ENCODE results near the gene KRTAP10-12. TPM values are rescaled to one million over a fixed set of nuclear protein-coding genes. Genes with fewer than 3 reads are reported as not detected.

The KRTAP10-12 gene
- total RNA-seq, 1 donor from 2014 or later, result not detected

DNA sequence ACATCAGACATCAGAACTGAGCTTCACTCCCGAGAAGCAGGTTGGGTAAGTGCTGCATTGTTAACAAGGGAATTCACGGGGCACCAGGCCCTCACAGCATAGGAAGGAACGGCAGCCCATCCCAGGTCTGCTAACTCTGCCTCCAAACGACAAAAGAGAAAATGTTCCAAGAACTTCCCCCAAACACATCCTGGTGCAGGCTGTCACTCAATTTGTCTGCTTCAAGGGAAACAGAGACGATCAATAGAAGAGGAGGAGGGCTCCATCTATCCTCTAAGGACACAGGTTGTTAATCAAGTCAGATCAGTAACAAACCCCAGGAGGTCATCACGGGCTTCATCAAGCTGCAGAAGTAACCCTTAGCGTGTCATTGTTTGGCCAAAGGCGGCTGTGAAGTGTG lies 17.9 kb downstream of the KRTAP10-12 start:
- H3K4me1 Mint-ChIP-seq, result peaks cover 30% of the 10 kb centered on the region
- no peak overlapping the region for H3K27ac Mint-ChIP-seq
- TF ChIP-seq, protein P1, sequence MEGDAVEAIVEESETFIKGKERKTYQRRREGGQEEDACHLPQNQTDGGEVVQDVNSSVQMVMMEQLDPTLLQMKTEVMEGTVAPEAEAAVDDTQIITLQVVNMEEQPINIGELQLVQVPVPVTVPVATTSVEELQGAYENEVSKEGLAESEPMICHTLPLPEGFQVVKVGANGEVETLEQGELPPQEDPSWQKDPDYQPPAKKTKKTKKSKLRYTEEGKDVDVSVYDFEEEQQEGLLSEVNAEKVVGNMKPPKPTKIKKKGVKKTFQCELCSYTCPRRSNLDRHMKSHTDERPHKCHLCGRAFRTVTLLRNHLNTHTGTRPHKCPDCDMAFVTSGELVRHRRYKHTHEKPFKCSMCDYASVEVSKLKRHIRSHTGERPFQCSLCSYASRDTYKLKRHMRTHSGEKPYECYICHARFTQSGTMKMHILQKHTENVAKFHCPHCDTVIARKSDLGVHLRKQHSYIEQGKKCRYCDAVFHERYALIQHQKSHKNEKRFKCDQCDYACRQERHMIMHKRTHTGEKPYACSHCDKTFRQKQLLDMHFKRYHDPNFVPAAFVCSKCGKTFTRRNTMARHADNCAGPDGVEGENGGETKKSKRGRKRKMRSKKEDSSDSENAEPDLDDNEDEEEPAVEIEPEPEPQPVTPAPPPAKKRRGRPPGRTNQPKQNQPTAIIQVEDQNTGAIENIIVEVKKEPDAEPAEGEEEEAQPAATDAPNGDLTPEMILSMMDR (IDR thresholded peaks at IDR 0.05; ENCODE audit: unreplicated experiment), result no peak
- no peaks in the 10 kb centered on the region for H3K9me3 Mint-ChIP-seq
- no peak overlapping the region for H3K4me3 Mint-ChIP-seq
- peaks cover 75% of the 10 kb centered on the region for H3K27me3 Mint-ChIP-seq (ENCODE audit: low read depth)
- no peaks in the 10 kb centered on the region for H3K36me3 Mint-ChIP-seq
- DNase-seq (ENCODE audit: low spot score in 2 of 2, unreplicated experiment in 2 of 2), result peak in 1 of 2 experiments; percentile 19

DNA sequence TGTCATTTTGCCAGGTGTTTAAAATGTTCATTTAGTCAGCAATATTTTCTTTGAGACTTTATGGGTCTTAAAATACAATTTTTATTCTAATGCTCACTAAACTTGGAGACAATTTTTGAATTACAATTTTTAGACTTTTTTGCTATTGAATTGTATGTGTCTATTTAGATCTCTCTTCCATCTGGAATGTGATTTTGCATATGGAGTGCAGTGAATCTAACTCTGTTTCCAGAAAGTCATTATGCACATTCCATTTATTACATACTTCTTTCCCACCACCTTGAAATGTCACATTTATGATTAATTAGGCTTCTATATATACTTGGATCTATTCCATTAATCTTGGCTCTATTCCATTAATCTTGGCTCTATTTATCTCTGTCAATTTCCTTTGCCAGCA lies 20.0 kb downstream of the KRTAP10-12 start:
- DNase-seq (ENCODE audit: low spot score in 2 of 2, unreplicated experiment in 2 of 2), result no peak
- H3K9me3 Mint-ChIP-seq, result no peaks in the 10 kb centered on the region
- peaks cover 15% of the 10 kb centered on the region for H3K4me1 Mint-ChIP-seq
- no peaks in the 10 kb centered on the region for H3K36me3 Mint-ChIP-seq
- no peak overlapping the region for H3K4me3 Mint-ChIP-seq
- H3K27me3 Mint-ChIP-seq (ENCODE audit: low read depth), result peaks cover 60% of the 10 kb centered on the region
- TF ChIP-seq, protein P1 (IDR thresholded peaks at IDR 0.05; ENCODE audit: unreplicated experiment), result no peak
- H3K27ac Mint-ChIP-seq, result no peak overlapping the region

DNA sequence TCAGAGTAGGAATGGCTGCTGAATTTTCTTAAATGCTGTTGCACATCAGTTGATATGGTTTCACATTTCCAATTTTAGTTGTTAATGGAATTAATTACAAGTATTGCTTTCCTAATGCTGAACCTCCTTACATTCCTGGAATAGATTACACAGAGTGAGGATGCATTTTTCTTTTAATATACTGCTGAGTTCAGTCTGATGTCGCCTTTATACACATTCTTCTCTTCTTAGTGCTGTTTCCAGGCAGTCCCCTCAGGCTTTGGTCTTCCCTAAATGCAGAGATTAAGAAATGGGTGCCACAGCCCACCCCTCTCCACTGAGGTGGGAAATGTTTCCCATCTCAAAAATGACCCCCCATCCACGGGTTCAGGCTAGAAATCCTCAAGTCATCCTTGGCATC lies 21.1 kb downstream of the KRTAP10-12 start:
- no peak overlapping the region for H3K4me3 Mint-ChIP-seq
- no peaks in the 10 kb centered on the region for H3K36me3 Mint-ChIP-seq
- H3K27ac Mint-ChIP-seq, result no peak overlapping the region
- no peak for DNase-seq (ENCODE audit: low spot score in 2 of 2, unreplicated experiment in 2 of 2)
- H3K9me3 Mint-ChIP-seq, result no peaks in the 10 kb centered on the region
- peaks cover 57% of the 10 kb centered on the region for H3K27me3 Mint-ChIP-seq (ENCODE audit: low read depth)
- peaks cover 22% of the 10 kb centered on the region for H3K4me1 Mint-ChIP-seq
- TF ChIP-seq, protein P1 (IDR thresholded peaks at IDR 0.05; ENCODE audit: unreplicated experiment), result no peak

DNA sequence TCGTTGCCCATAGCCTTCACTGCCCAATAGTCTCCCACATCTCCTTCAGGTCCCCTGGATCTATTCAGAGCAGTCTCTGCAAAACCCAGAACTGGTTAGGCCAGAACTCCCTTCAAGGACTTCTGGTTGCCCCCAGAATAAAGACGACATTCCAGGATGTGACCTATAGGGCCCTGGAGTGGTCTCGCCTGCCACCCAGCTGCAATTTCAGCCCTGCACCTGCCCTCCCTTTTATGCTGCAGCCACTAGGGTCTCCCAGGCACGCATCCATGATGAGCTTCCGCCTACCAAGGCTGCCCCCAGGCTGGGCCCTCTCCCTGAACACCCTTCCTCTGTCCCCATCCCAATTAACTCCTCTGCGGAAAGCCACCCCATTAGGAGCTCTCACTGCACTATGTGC lies 21.6 kb downstream of the KRTAP10-12 start:
- Mint-ChIP-seq H3K4me3 (no peak overlapping the region), H3K36me3 (no peaks in the 10 kb centered on the region), H3K27me3 (ENCODE audit: low read depth) (peaks cover 53% of the 10 kb centered on the region), H3K27ac (no peak overlapping the region), H3K9me3 (no peaks in the 10 kb centered on the region), H3K4me1 (peaks cover 24% of the 10 kb centered on the region)
- TF ChIP-seq, protein P1 (IDR thresholded peaks at IDR 0.05; ENCODE audit: unreplicated experiment), result no peak
- DNase-seq (ENCODE audit: low spot score in 2 of 2, unreplicated experiment in 2 of 2), result peak in 1 of 2 experiments; percentile 5

DNA sequence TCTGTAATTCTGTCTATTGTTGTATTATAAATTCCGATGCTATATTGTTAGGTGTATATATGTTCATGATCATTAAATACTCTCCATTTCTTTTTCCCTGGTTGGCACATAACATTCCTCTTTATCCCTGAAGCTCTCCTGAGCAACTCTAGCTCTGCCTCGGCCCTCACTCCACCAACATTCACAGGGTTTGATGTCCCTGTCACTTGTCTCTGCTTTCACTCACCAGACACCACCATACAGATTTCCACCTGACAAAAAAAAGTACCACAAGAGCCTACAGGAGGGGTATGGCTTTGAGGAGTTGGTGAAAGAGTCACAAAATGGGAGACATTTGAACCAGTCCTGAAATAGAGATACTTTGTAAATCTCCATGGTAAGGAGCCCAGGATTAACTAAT lies 23.2 kb downstream of the KRTAP10-12 start:
- no peak for DNase-seq (ENCODE audit: low spot score in 2 of 2, unreplicated experiment in 2 of 2)
- H3K4me1 Mint-ChIP-seq, result peaks cover 21% of the 10 kb centered on the region

More for the DNA sequence above, 23.2 kb downstream of the KRTAP10-12 start:
- Mint-ChIP-seq H3K27me3 (ENCODE audit: low read depth) (peaks cover 45% of the 10 kb centered on the region), H3K27ac (no peak overlapping the region), H3K36me3 (no peaks in the 10 kb centered on the region), H3K4me3 (no peak overlapping the region), H3K9me3 (no peaks in the 10 kb centered on the region)
- TF ChIP-seq, protein P1 (IDR thresholded peaks at IDR 0.05; ENCODE audit: unreplicated experiment), result no peak

All from mesothelial cell of epicardium (in vitro differentiated cells).